Activated T-cell treated with anti-CD3 and anti-CD28 coated beads, Interleukin-2, amount 50 U/mL, for 4 hours (primary cell): ENCODE results near the gene NCKAP5L. TPM values are rescaled to one million over a fixed set of nuclear protein-coding genes. Genes with fewer than 3 reads are reported as not detected.
A peak's percentile ranks its signal among the peaks of the same experiment; 100 is the strongest.

ENCODE experiments used
- ATAC-seq, 2 donors: fragments of 200-7000 bp; cut with Tn5 transposase; one replicate each; pipeline ENCODE4 v1.10.0; 2021
- DNase-seq: peaks from one replicate; pipeline ENCODE4 v3.0.0-alpha.2; 2020
- H3K27me3 Mint-ChIP-seq: one replicate; pipeline ENCODE4 v1.8.0; 2021; ENCODE audit warnings: low read depth, mixed read lengths
- H3K36me3 Mint-ChIP-seq: one replicate; pipeline ENCODE4 v1.8.0; 2022; ENCODE audit warnings: mixed read lengths; ENCODE audit not compliant: insufficient read depth
- H3K4me1 Mint-ChIP-seq: one replicate; pipeline ENCODE4 v1.8.0; 2021; ENCODE audit warnings: low read depth, mixed read lengths
- H3K4me3 Mint-ChIP-seq: one replicate; pipeline ENCODE4 v1.8.0; 2021; ENCODE audit warnings: mild to moderate bottlenecking, moderate library complexity, mixed read lengths
- H3K9me3 Mint-ChIP-seq: one replicate; pipeline ENCODE4 v1.8.0; 2021; ENCODE audit warnings: mixed read lengths
- total RNA-seq, 3 donors: library from RNA; stranded (reverse); gene quantifications; one replicate each; pipeline ENCODE4 v1.2.1, GENCODE V29; 2021

Gene NCKAP5L
- total RNA-seq, 3 donors from 2014 or later = 6.3 to 7.7 (median 6.8) TPM

DNA sequence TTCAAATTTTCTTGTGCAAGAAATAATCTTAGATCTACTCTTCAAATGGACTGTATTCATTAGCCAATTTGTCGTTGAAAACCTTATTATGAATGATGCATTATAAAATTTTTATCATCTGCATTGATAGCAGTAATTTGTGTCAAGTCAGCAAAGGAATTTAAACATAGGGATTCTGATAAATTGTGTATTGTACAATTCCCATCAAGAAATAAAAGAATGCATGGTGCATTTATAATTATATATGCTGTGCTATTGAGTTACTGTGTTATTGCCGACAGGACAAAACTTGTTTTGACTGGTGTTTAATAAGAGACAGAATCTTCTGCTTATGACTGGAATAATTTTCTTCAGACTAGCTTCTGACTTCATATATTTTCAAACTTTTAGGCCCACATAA lies 17.8 kb upstream of the NCKAP5L start:
- no peak for ATAC-seq
- H3K4me1 Mint-ChIP-seq = peaks cover 30% of the 10 kb centered on the region
- no peaks in the 10 kb centered on the region for H3K36me3 Mint-ChIP-seq
- no peaks in the 10 kb centered on the region for H3K9me3 Mint-ChIP-seq
- DNase-seq = no peak
- no peak overlapping the region for H3K4me3 Mint-ChIP-seq
- H3K27me3 Mint-ChIP-seq = peaks cover 13% of the 10 kb centered on the region

DNA sequence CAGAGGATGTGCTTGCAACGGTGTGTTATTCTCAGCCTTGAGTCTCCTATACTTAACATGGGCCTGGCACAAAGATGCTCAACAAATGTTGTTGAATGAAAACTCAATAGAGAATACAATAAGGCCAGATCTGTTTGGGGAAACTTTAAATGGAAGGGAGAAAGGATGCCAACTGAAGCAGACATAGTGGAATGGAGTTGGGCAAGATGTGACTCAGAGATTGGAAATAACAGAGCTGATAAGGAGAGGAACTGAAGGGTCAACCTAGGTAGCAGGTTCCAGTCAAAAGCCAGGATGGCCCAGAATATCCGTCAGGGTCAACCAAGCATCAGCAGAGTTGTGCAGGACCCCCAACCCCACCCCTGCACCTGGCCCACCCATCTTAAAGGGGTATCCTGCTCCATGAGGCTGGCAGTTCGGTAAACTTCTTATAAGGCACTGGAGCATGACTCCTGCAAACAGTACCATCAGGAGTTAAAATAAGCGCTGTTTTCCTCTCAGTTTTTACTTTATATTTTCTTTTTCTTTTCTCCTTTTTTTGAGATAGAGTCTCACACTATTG lies 15.7 kb upstream of the NCKAP5L start:
- H3K4me3 Mint-ChIP-seq = no peak overlapping the region
- DNase-seq = no peak
- no peaks in the 10 kb centered on the region for H3K36me3 Mint-ChIP-seq
- H3K4me1 Mint-ChIP-seq = peaks cover 33% of the 10 kb centered on the region
- ATAC-seq = no peak
- no peaks in the 10 kb centered on the region for H3K9me3 Mint-ChIP-seq
- H3K27me3 Mint-ChIP-seq = peaks cover 8% of the 10 kb centered on the region

DNA sequence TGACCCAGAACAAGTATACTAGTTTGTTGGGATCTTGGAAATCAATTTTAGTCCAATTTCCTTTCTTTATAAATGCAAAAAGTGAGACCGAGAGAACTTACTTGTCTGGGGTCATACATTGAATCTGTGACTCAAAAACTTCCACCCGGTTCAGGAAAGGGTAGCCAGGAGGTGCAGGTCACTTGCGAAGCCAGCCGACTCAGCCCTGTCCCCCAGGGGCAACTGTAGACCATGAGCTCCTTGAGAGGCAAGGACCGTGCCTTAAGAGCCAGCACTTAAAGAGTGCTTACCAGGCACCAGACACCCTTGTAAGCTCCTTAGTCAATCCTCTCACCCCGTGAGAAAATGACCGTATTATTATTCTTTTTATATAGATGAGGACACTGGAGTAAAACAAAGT lies 15.2 kb upstream of the NCKAP5L start:
- Mint-ChIP-seq H3K4me1 (peaks cover 34% of the 10 kb centered on the region), H3K4me3 (peak overlapping the region; percentile 93), H3K36me3 (peaks cover under 1% of the 10 kb centered on the region), H3K9me3 (no peaks in the 10 kb centered on the region), H3K27me3 (peaks cover 3% of the 10 kb centered on the region)
- no peak for DNase-seq
- ATAC-seq = no peak

DNA sequence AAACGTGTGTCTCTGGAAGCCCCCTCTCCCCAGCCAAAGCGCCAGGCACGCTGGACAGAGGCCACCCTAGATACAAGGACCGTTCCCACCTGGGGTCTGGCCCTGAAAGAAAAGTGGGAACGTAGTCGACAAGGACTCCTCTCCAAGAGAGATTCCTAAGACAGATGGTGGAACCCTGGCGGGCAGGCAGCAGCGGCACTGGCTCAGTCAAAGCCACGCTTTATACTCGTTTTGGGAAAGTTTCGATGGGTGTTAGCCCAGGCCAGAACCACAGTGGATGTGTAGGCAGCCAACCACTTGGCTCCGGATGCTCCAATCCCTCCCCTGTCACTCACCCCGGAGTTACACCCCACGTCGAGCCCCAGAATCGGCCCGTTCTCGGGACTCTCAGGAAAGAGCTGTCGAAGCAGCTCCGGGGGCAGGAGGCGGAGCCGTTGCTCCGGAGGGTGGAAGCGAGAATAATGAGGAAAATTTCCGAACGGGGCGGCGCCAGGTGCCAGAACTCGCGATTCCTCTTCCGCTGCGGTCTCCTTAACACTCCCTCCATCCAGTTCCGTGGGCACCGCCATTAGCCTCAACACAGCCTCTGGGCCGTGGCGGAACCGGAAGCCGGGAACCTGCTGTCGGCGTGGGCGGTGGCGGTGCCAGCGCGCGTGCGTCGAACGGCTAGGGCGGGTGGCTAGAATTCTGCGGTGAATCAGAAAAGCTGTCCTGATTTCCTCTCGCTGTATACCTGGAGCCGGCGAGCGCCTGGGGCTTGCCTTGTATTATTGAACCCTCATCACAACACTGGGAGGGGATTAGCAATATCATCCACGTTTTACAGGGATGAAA lies 14.5 kb upstream of the NCKAP5L start, which contains the start of gene BCDIN3D:
Gene BCDIN3D (minus strand): TSS at position 588 of the 834 bp plus-strand sequence. CDS start 19 bp downstream, at position 569.
- Mint-ChIP-seq H3K4me3 (peak within 1 kb of the TSS; percentile 93), H3K36me3 (peaks cover 3% of the 10 kb centered on the region), H3K9me3 (no peaks in the 10 kb centered on the region), H3K27me3 (no peaks in the 10 kb centered on the region), H3K4me1 (peaks cover 34% of the 10 kb centered on the region)
- ATAC-seq (peak; percentile 92 to 95), DNase-seq (peak; percentile 92)

DNA sequence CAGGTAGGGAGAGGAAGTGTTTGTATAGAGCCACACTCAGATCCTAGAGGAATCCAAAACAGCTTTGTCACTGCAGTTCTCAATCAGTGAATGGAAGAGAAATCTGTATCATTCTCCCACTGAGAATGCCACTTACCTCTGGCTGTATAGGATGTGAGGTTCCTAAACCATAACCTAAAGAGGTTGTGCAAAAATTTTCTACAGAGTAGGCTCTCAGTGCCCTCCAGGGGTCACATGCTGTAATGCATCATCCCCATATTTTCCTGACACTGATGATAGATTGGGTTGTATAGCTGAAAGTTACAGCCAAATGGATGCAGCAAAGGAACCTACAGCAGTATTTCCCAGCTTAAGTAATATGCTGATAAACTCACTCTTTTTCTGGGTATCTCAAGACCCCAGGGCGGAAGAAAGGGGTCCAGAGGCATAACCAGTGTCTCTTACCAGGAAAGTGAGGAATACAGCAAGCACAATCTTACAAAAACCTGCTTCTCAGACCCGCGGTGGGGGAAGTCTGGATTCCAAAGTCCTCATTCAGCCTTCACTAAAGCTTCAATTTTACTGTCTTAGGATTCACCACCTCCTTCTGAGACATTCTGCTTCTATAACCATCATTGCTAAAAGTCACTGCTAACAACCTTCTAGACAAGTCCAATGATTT lies 10.9 kb upstream of the NCKAP5L start:
- Mint-ChIP-seq H3K36me3 (peaks cover 3% of the 10 kb centered on the region), H3K4me1 (peaks cover 24% of the 10 kb centered on the region), H3K9me3 (no peaks in the 10 kb centered on the region), H3K4me3 (no peak overlapping the region), H3K27me3 (no peaks in the 10 kb centered on the region)
- DNase-seq = peak; percentile 17
- ATAC-seq = no peak

DNA sequence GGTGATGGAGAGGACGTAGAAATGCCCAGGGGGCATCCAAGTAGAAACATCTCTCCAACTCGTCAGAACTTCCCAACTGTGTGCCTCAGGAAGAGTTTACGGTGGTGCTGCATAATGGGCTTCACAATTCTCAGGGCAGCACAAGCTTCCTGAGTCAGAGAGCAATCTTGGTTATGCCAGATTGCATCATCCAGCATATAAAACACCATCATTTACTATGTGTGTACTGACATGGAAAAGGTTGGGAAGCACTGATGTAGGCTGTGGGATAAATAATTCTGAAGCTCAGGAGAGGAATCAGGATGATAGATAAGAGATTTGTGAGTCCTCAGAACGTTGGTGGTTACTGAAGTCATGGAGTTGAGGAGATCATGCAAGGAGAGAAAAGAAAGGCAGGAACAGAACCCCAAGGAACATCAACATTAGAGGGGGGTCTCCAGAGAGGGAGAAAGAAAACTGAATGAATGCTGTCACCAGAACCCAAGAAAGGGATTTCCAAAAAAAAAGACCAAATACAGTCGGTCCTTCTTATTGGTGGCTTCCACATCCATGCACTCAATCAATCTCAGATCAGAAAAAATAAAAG lies 4.7 kb upstream of the NCKAP5L start:
- no peaks in the 10 kb centered on the region for H3K9me3 Mint-ChIP-seq
- H3K4me3 Mint-ChIP-seq = no peak overlapping the region
- DNase-seq (no peak), ATAC-seq (no peak)
- peaks cover 11% of the 10 kb centered on the region for H3K4me1 Mint-ChIP-seq
- no peaks in the 10 kb centered on the region for H3K27me3 Mint-ChIP-seq
- no peaks in the 10 kb centered on the region for H3K36me3 Mint-ChIP-seq

DNA sequence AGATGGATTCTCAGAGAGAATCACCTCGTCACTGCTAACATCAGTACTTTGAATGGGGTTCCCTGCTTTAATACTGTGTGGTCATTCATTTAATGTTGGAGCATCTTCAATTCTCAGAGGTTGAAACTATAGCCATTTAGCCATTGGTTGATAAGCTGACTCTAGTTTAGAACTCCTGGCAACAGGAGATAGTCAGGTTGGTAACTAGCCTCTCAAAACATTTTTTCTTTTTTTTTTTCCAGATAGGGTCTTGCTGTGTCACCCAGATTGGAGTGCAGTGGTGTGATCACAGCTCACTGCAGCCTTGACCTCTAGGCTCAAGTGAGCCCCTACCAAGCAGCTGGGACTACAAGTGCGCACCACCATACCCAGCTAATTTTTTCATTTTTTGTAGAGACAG lies 3.5 kb upstream of the NCKAP5L start:
- DNase-seq = no peak
- Mint-ChIP-seq H3K27me3 (no peaks in the 10 kb centered on the region), H3K36me3 (no peaks in the 10 kb centered on the region), H3K4me1 (peaks cover 19% of the 10 kb centered on the region), H3K9me3 (no peaks in the 10 kb centered on the region), H3K4me3 (no peak overlapping the region)
- ATAC-seq = no peak

DNA sequence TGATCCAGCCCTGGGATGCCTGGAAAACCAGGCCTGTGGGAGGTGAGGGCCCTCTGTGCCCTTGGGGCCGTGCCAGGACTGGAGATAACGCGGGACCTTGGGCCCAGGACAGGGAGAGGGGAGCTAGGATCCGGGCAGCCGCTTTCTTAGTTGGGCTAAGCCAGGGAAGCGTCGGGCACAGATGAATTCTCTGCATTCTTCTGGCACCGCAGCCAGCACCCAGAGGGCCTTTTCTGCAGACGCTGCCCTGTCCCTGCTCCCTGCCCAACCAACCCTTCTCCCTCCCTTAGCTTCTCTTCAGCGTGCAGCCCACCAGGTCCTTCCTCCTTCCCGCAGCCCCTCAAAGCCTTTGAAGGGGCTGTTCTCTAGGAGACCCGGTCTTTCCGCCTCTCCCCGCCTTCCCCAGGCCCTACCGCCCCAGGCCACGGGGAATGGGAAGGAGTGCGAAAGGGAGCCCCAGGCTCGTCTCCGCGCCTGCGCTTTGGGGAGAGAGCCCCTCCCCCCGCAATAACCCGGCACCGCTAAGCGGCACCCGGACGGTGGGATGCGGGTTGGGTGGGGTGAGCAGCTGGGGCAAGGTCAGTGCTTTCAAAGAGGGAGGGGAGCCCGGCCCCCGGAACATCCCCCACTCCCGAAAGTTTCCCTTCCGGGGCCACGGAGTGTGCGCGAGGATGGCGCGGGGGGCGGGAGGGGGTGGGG lies 663 bp downstream of the NCKAP5L start:
- Mint-ChIP-seq H3K27me3 (no peaks in the 10 kb centered on the region), H3K4me3 (peak overlapping the region; percentile 76), H3K36me3 (peaks cover 2% of the 10 kb centered on the region), H3K9me3 (no peaks in the 10 kb centered on the region), H3K4me1 (peaks cover 29% of the 10 kb centered on the region)
- ATAC-seq (peak; percentile 19 to 20), DNase-seq (peak; percentile 38)

DNA sequence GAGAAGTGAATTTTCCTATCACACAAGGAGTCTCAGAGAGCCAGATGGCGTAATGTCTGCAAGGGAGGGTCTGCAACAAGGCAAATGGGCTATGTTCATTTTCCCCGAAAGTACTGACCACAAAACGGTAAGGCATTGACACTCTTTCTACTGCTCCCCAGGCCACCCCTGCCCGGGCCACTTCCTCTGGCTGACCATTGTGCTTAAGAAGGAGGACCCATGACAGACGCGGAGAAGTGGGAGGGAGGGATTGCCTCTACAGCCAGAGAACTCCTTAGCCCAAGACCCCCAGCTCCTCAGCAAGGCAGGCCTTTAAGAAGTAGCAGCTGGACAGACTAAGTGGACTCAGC lies 1.2 kb downstream of the NCKAP5L start:
- no peaks in the 10 kb centered on the region for H3K27me3 Mint-ChIP-seq
- H3K9me3 Mint-ChIP-seq = no peaks in the 10 kb centered on the region

DNA sequence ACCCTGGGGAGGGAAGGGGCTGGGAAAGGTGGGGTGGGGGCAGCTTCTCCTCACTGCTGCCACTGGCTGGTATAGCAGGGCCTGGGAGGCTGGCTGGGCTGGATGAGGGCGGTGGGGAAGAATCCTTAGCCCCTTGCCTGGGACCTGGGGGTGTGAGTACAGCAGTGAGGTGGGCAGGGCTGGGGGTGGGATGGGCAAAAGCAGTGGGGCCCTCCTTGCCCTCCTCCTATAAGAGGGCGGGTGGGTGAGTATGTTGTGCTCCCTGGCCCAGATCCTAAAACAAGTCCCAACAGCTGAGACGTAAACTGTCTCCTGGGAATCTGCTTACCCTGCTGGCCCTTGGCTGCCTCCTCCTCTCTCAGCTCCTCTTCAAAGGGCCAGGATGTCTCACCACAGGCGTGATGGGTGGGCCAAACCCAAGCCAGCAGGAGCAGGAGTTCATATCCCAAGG lies 2.2 kb downstream of the NCKAP5L start:
- H3K27me3 Mint-ChIP-seq = no peaks in the 10 kb centered on the region
- H3K9me3 Mint-ChIP-seq = no peaks in the 10 kb centered on the region
- ATAC-seq (no peak), DNase-seq (no peak)
- no peak overlapping the region for H3K4me3 Mint-ChIP-seq
- H3K36me3 Mint-ChIP-seq = peaks cover 2% of the 10 kb centered on the region
- H3K4me1 Mint-ChIP-seq = peaks cover 41% of the 10 kb centered on the region

More for the DNA sequence above, 1.2 kb downstream of the NCKAP5L start:
- DNase-seq (no peak), ATAC-seq (no peak)
- Mint-ChIP-seq H3K4me1 (peaks cover 32% of the 10 kb centered on the region), H3K36me3 (peaks cover 2% of the 10 kb centered on the region), H3K4me3 (peak overlapping the region; percentile 76)

DNA sequence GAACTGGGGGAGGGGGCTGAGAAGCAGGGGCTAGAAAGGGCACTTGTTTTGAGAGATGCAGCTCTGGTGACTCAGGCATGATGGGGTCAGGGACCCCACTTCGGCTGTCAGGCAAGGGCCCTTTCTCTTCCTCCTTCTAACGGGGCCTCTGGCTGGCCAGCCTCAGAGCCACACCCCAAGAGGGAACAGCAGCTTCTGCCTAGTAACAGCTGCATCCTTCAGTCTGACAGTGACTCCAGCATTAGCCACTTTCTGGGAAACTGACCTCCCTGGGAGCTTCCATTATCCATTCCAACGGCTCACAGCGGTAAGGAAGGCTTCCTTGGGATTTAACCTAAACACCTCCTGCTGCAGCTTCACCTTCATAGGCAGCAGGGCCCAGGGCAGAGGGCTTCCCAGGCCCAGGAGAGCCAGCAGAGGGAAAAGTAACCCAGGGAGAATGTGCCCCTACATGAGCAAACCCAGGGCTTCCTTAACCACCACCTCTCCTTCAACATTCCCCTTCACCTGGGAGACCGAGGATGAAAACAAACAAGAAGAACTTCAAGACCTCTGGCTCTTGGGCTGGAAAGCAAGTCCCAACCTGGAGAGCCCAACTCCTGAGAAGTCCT lies 2.7 kb downstream of the NCKAP5L start:
- no peak for ATAC-seq
- no peaks in the 10 kb centered on the region for H3K27me3 Mint-ChIP-seq
- H3K4me1 Mint-ChIP-seq = peaks cover 44% of the 10 kb centered on the region
- no peak for DNase-seq
- H3K36me3 Mint-ChIP-seq = peaks cover 2% of the 10 kb centered on the region
- no peak overlapping the region for H3K4me3 Mint-ChIP-seq
- no peaks in the 10 kb centered on the region for H3K9me3 Mint-ChIP-seq

DNA sequence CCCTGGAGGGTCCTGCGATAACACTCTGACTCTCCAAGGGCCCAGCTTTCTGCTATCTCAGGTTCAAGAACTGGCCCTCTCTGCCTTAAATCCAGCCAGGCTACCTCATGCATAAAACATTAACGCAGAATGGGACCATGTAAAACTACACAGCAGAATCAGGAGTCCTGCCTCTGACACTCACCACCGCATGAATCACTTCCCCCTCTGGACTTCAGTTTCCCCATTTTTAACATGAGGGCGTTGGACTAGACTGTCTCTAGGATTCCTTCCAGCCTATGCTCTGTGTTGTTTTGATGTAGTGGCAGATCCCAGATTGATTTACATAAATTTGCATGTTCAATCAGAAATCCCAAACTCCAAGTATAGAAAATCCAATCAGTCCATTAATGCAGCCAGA lies 3.3 kb downstream of the NCKAP5L start:
- H3K36me3 Mint-ChIP-seq = peaks cover 2% of the 10 kb centered on the region

DNA sequence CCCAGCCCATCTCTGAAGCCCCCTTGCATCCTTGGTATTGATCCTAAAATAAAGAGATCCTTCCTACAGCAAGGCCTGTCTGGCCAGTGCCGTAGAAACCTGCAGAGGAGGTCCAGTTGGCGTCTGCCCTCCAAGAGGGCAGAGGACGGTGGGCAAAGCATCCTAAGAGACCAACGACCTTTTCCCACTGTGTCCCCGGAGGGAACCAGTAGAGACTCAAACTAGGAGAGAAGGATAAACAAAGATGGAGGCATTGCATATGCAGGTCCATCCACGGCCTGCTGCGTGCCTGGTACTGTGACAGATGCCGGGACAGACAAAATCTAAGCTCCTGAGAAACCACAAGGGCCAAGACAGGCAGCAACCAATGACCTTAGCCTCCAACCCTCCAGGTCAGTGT lies 3.8 kb downstream of the NCKAP5L start:
- Mint-ChIP-seq H3K27me3 (no peaks in the 10 kb centered on the region), H3K4me3 (no peak overlapping the region), H3K9me3 (no peaks in the 10 kb centered on the region), H3K36me3 (peaks cover 2% of the 10 kb centered on the region), H3K4me1 (peaks cover 48% of the 10 kb centered on the region)
- no peak for ATAC-seq
- no peak for DNase-seq

More for the DNA sequence above, 3.3 kb downstream of the NCKAP5L start:
- Mint-ChIP-seq H3K4me3 (no peak overlapping the region), H3K27me3 (no peaks in the 10 kb centered on the region), H3K4me1 (peaks cover 45% of the 10 kb centered on the region), H3K9me3 (no peaks in the 10 kb centered on the region)
- ATAC-seq (no peak), DNase-seq (no peak)
